ENCODE data around the gene NCOA1. TPM values are rescaled to one million over a fixed set of nuclear protein-coding genes. Genes with fewer than 3 reads are reported as not detected.

The NCOA1 gene
- polyA plus RNA-seq, 1 donor (not counting 4 experiments of a cell fraction or from before 2014, with no cell fraction given) = 5.0 TPM

DNA sequence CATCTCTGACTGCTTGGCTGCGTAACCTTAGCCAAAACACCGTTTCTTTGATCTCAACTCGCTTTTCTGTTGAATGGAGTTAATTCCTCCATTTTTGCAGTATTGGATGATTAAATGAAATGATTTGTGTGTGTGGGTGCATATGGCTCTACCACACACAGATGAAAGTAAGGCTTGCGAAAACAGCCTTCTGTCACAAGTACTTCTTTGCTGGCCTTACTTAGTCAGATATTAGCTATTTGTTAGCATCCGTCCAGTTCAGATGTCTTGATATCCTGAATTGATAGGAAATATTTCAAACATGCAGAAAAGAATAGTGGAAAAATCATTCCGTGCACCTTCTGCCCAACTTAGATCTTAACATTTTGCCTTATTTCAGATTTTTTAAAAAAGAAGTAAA is 21.8 kb downstream of the NCOA1 start:
- DNase-seq (ENCODE audit: low read depth, low spot score) (no peak), FAIRE-seq (no peak)
- Histone ChIP-seq H3K27me3 (ENCODE audit: control insufficient read depth, extremely low read depth, insufficient read depth, low read length) (no peaks in the 10 kb centered on the region), H3K9ac (ENCODE audit: control insufficient read depth, extremely low read depth, insufficient read depth, low read length) (no peak overlapping the region), H2AFZ (ENCODE audit: control insufficient read depth, low read length) (no peak overlapping the region), H3K9me3 (ENCODE audit: control insufficient read depth, low read depth, low read length) (no peaks in the 10 kb centered on the region), H3K36me3 (ENCODE audit: control insufficient read depth in 2 of 2, extremely low read depth in 1 of 2, insufficient read depth in 2 of 2, low read length in 2 of 2) (no peaks in the 10 kb centered on the region), H3K4me3 (ENCODE audit: control insufficient read depth in 2 of 3, extremely low read depth in 1 of 3, insufficient read depth in 2 of 3, low read depth in 1 of 3, low read length in 3 of 3) (no peak overlapping the region), H3K79me2 (ENCODE audit: control insufficient read depth, insufficient read depth, low read length) (no peaks in the 10 kb centered on the region), H3K27ac (ENCODE audit: control insufficient read depth, insufficient read depth, low read length) (no peak overlapping the region), H3K4me2 (ENCODE audit: control insufficient read depth, extremely low read depth, insufficient read depth, low read depth, low read length) (no peak overlapping the region), H3K9me1 (ENCODE audit: control insufficient read depth, extremely low read depth, insufficient read depth, low read length) (no peaks in the 10 kb centered on the region), H3K4me1 (ENCODE audit: control insufficient read depth, extremely low read depth, insufficient read depth, low read length) (peaks cover 4% of the 10 kb centered on the region), H4K20me1 (ENCODE audit: control insufficient read depth, extremely low read depth, insufficient read depth, low read length) (no peaks in the 10 kb centered on the region)
- dilution Hi-C loops (cut with MboI; ENCODE audit: extremely low pct_ligation_motif_present, low sequenced_read_pairs) = no loop called here
- TF ChIP-seq, protein P1, sequence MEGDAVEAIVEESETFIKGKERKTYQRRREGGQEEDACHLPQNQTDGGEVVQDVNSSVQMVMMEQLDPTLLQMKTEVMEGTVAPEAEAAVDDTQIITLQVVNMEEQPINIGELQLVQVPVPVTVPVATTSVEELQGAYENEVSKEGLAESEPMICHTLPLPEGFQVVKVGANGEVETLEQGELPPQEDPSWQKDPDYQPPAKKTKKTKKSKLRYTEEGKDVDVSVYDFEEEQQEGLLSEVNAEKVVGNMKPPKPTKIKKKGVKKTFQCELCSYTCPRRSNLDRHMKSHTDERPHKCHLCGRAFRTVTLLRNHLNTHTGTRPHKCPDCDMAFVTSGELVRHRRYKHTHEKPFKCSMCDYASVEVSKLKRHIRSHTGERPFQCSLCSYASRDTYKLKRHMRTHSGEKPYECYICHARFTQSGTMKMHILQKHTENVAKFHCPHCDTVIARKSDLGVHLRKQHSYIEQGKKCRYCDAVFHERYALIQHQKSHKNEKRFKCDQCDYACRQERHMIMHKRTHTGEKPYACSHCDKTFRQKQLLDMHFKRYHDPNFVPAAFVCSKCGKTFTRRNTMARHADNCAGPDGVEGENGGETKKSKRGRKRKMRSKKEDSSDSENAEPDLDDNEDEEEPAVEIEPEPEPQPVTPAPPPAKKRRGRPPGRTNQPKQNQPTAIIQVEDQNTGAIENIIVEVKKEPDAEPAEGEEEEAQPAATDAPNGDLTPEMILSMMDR (optimal IDR thresholded peaks at IDR 0.05 in 1 of 3, IDR thresholded peaks at IDR 0.05 in 1 of 3, conservative IDR thresholded peaks at IDR 0.05 in 1 of 3; ENCODE audit: extremely low read depth in 1 of 3, insufficient read depth in 2 of 3, low read length in 3 of 3) = no peak
- no peak for TF ChIP-seq EZH2 (IDR thresholded peaks at IDR 0.05; ENCODE audit: low read length)

DNA sequence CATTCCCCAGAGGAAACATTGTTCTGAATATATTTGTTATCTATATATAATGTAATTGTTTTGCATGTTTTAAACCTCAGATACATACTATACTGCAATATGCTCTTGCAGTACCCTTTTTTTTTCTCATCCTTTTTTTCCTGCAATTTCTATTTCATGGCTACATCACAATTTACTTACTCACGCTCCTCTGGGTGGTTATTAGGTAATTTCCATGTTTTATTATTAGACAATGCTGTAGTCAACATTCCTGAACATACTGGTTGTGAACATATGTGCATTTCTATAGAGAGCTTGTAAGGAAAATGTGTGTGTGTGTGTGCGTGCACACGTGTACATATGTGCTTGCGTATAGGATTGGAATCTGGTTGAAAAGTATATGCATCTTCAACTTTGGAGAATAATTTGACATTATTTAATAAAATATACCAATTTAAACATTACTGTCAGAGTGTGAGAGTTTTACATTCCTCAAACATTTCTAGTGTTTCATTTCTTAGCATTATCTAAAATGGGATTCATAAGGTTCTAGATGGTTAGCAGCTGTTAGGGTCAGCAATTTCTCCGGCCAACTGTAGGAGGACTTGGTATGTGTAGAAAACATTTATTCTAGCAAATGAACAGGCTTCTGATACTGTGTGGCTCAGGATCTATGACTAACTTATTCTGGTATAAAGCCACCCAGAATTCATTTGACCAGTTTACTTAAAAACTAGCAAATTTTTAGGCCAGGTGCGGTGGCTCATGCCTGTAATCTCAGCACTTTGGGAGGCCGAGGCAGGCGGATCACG is 22.4 kb downstream of the NCOA1 start:
- FAIRE-seq = no peak
- Histone ChIP-seq H3K4me2 (ENCODE audit: control insufficient read depth, extremely low read depth, insufficient read depth, low read depth, low read length) (no peak overlapping the region), H3K27me3 (ENCODE audit: control insufficient read depth, extremely low read depth, insufficient read depth, low read length) (no peaks in the 10 kb centered on the region), H3K4me1 (ENCODE audit: control insufficient read depth, extremely low read depth, insufficient read depth, low read length) (peaks cover 4% of the 10 kb centered on the region), H3K9ac (ENCODE audit: control insufficient read depth, extremely low read depth, insufficient read depth, low read length) (no peak overlapping the region), H3K9me3 (ENCODE audit: control insufficient read depth, low read depth, low read length) (no peaks in the 10 kb centered on the region), H3K27ac (ENCODE audit: control insufficient read depth, insufficient read depth, low read length) (no peak overlapping the region), H4K20me1 (ENCODE audit: control insufficient read depth, extremely low read depth, insufficient read depth, low read length) (no peaks in the 10 kb centered on the region), H3K9me1 (ENCODE audit: control insufficient read depth, extremely low read depth, insufficient read depth, low read length) (no peaks in the 10 kb centered on the region), H3K4me3 (ENCODE audit: control insufficient read depth in 2 of 3, extremely low read depth in 1 of 3, insufficient read depth in 2 of 3, low read depth in 1 of 3, low read length in 3 of 3) (no peak overlapping the region), H2AFZ (ENCODE audit: control insufficient read depth, low read length) (no peak overlapping the region), H3K79me2 (ENCODE audit: control insufficient read depth, insufficient read depth, low read length) (no peaks in the 10 kb centered on the region), H3K36me3 (ENCODE audit: control insufficient read depth in 2 of 2, extremely low read depth in 1 of 2, insufficient read depth in 2 of 2, low read length in 2 of 2) (no peaks in the 10 kb centered on the region)
- no peak for DNase-seq (ENCODE audit: low read depth, low spot score)
- dilution Hi-C loops (cut with MboI; ENCODE audit: extremely low pct_ligation_motif_present, low sequenced_read_pairs) = no loop called here
- TF ChIP-seq EZH2 (IDR thresholded peaks at IDR 0.05; ENCODE audit: low read length) = no peak
- TF ChIP-seq, protein P1 (optimal IDR thresholded peaks at IDR 0.05 in 1 of 3, IDR thresholded peaks at IDR 0.05 in 1 of 3, conservative IDR thresholded peaks at IDR 0.05 in 1 of 3; ENCODE audit: extremely low read depth in 1 of 3, insufficient read depth in 2 of 3, low read length in 3 of 3) = no peak

Data from keratinocyte (primary cell).